Measurements from ENCODE around the gene TMC2. TPM values are rescaled to one million over a fixed set of nuclear protein-coding genes. Genes with fewer than 3 reads are reported as not detected.

The TMC2 gene
- total RNA-seq, 1 experiment from 2014 or later = not detected

GRCh38 chr20:2599288-2600006, 63.1 kb downstream of the TMC2 start:
- BruUV-seq (replicated peaks) = no TSS peak
- Histone ChIP-seq H3K4me3 (ENCODE audit: low read depth, low read length, poor library complexity, severe bottlenecking) (no peak overlapping the region), H3K36me3 (ENCODE audit: insufficient read depth, low read length, poor library complexity, severe bottlenecking) (no peaks in the 10 kb centered on the region), H3K9me3 (ENCODE audit: low read depth, low read length, poor library complexity, severe bottlenecking) (no peaks in the 10 kb centered on the region), H3K4me1 (ENCODE audit: insufficient read depth, low read length, poor library complexity, severe bottlenecking) (peaks cover 11% of the 10 kb centered on the region), H3K27ac (ENCODE audit: low read depth, low read length, poor library complexity, severe bottlenecking) (no peak overlapping the region), H3K27me3 (replicated peaks; ENCODE audit: insufficient read depth, low read depth, low read length, poor library complexity) (no peaks in the 10 kb centered on the region)
- DNase-seq (ENCODE audit: low spot score) = peak; percentile 13
- ChIA-PET POLR2A (ENCODE audit: low non-redundant PET) (no interaction called here), CTCF (no interaction called here)
- intact Hi-C loops (cut with micrococcal nuclease; ENCODE audit: unreplicated experiment) = no loop called here
- TF ChIP-seq EZH2 (IDR thresholded peaks at IDR 0.05; ENCODE audit: borderline replicate concordance, low read depth, low read length, poor library complexity, severe bottlenecking) (no peak), CTCF (conservative IDR thresholded peaks at IDR 0.05; ENCODE audit: low read depth, low read length) (no peak)

- no peak for DNase-seq (ENCODE audit: low spot score)
- intact Hi-C loops (cut with micrococcal nuclease; ENCODE audit: unreplicated experiment) = no loop called here
- POLR2A ChIA-PET (ENCODE audit: low non-redundant PET) = no interaction called here
- CTCF ChIA-PET = no interaction called here
- BruUV-seq (replicated peaks) = no TSS peak
- TF ChIP-seq EZH2 (IDR thresholded peaks at IDR 0.05; ENCODE audit: borderline replicate concordance, low read depth, low read length, poor library complexity, severe bottlenecking) (no peak), CTCF (conservative IDR thresholded peaks at IDR 0.05; ENCODE audit: low read depth, low read length) (no peak)
- Histone ChIP-seq H3K4me1 (ENCODE audit: insufficient read depth, low read length, poor library complexity, severe bottlenecking) (no peaks in the 10 kb centered on the region), H3K27ac (ENCODE audit: low read depth, low read length, poor library complexity, severe bottlenecking) (no peak overlapping the region), H3K27me3 (replicated peaks; ENCODE audit: insufficient read depth, low read depth, low read length, poor library complexity) (no peaks in the 10 kb centered on the region), H3K36me3 (ENCODE audit: insufficient read depth, low read length, poor library complexity, severe bottlenecking) (no peaks in the 10 kb centered on the region), H3K4me3 (ENCODE audit: low read depth, low read length, poor library complexity, severe bottlenecking) (no peak overlapping the region), H3K9me3 (ENCODE audit: low read depth, low read length, poor library complexity, severe bottlenecking) (peaks cover 11% of the 10 kb centered on the region)
These were observed 65.8 kb downstream of the TMC2 start for GRCh38 chr20:2602046-2602735.

- Histone ChIP-seq H3K4me1 (ENCODE audit: insufficient read depth, low read length, poor library complexity, severe bottlenecking) (no peaks in the 10 kb centered on the region), H3K9me3 (ENCODE audit: low read depth, low read length, poor library complexity, severe bottlenecking) (peaks cover 12% of the 10 kb centered on the region), H3K4me3 (ENCODE audit: low read depth, low read length, poor library complexity, severe bottlenecking) (no peak overlapping the region), H3K27ac (ENCODE audit: low read depth, low read length, poor library complexity, severe bottlenecking) (no peak overlapping the region), H3K36me3 (ENCODE audit: insufficient read depth, low read length, poor library complexity, severe bottlenecking) (no peaks in the 10 kb centered on the region), H3K27me3 (replicated peaks; ENCODE audit: insufficient read depth, low read depth, low read length, poor library complexity) (no peaks in the 10 kb centered on the region)
- intact Hi-C loops (cut with micrococcal nuclease; ENCODE audit: unreplicated experiment) = no loop called here
- CTCF ChIA-PET = interaction anchor here (0.7 kb wide), 1 partner anchor 32 kb away, joined by 3 read pairs; no protein-coding TSS in a partner anchor
- POLR2A ChIA-PET (ENCODE audit: low non-redundant PET) = interaction anchor here (0.6 kb wide), 1 partner anchor 494 kb away, joined by 3 read pairs; no protein-coding TSS in a partner anchor
- BruUV-seq (replicated peaks) = no TSS peak
- TF ChIP-seq CTCF (conservative IDR thresholded peaks at IDR 0.05; ENCODE audit: low read depth, low read length) (no peak), EZH2 (IDR thresholded peaks at IDR 0.05; ENCODE audit: borderline replicate concordance, low read depth, low read length, poor library complexity, severe bottlenecking) (no peak)
- no peak for DNase-seq (ENCODE audit: low spot score)
These were observed 66.4 kb downstream of the TMC2 start for GRCh38 chr20:2602746-2603145.

Data from A673 (cell line).